ENCODE data around the gene SULF2.
A peak's percentile ranks its signal among the peaks of the same experiment; 100 is the strongest.

Gene SULF2

GRCh38 chr20:47785854-47786764 is 828 bp upstream of the SULF2 start:
- DNase-seq (ENCODE audit: extremely low read depth in 1 of 2, low read depth in 1 of 2), result peak in 1 of 2 donors; percentile 5

- DNase-seq (ENCODE audit: extremely low read depth in 1 of 2, low read depth in 1 of 2), result no peak
Measured at GRCh38 chr20:47784599-47785310, 526 bp downstream of the SULF2 start.

DNA sequence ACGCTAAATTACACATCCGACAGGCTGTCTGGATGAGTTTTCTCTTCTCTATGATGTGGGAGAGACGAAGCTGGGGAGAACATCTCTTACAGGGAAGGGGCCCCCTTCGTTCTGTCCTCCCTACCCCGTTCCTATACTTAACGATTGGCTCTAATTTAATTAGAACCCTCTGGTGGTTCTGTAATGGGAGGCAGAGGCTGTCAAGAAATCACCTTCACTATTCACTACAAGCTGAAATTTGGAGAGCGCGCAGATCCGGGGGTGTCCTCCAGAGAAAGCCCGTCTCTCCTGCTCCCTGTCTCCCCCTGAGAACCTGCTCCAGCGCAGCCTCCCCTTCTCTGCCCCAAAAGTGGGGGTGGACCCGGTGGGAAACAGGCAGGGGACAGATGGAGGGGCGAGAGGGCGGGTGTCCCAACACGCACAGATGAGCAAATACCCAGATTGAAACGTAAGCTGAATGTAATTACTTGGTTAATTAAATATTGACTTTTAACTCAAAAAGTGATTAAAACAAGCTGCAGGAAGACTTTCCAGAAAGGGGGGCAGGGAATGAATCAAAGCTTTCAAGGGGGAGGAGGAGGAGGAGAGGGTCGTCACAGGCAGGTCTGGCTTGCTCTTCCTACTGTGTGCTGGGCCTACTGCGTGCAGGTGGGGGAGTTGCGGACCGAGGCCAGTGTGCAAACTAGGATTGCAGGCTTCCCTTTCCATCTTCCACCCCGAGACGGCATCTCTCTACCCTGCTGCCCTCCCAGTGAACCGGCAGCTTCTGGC is 1.3 kb downstream of the SULF2 start:
- no peak for DNase-seq (ENCODE audit: extremely low read depth in 1 of 2, low read depth in 1 of 2)

DNA sequence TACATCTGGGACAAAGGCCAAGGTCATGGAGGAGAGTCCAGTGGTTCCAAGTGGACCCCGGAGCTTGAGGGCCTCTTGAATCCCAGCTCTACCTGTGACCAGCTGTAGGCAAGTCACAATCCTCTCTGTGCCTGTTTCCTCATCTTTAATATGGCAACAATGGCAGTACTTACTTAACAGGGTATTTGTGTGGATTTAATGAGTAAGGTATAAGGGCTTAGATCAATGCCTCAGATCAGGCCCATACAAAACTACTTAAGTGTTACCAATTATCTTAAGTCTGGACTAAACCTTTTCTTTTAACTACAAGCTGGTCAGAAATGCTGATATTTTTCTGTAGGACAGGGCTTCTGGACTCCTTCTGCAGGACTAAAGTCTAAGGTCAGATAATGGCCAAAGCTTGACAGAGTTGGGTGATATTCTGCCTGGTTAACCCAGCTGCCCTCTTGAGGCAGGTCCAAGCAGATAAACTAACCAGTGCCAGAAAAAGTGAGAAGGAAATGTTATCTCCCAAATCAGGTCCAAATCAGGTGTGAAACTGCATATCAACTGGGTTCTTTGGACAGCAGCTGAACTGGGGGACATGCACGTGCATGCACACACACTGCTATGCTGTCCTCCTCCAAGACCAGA is 2.2 kb downstream of the SULF2 start:
- DNase-seq (ENCODE audit: extremely low read depth in 1 of 2, low read depth in 1 of 2), result no peak

- DNase-seq (ENCODE audit: extremely low read depth in 1 of 2, low read depth in 1 of 2), result no peak
Measured at GRCh38 chr20:47782076-47782475, 3.2 kb downstream of the SULF2 start.

- DNase-seq (ENCODE audit: extremely low read depth in 1 of 2, low read depth in 1 of 2), result no peak
Measured at GRCh38 chr20:47781632-47782031, 3.6 kb downstream of the SULF2 start.

DNA sequence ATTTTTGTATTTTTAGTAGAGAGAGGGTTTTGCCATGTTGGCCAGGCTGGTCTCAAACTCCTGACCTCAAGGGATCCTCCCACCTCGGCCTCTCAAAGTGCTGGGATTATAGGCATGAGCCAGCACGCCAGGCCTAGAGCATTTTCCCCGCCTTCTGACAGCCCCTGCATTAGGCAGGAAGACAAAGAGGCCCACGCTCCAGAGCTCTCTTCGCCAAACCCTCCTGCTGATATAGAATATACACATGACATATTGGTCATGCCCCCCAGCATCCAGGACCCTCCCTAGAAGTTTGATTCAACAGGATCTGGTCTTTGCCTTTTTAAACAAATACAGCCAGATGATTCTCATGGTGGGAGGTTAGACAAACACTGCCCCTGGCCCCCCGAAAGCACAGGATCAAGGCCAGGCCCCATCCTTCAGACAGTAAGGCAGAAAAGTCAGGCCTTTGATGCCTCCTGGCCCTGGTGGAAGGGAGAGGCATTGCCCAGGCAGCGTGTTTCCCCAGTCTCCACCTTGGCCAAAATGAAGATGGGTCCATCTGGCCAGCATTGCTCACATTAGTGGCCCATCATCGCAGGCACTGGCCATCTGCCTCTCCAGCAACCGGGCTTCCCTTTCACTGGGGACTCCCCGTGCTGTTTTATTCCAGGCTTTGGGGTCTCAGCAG is 4.4 kb downstream of the SULF2 start:
- no peak for DNase-seq (ENCODE audit: extremely low read depth in 1 of 2, low read depth in 1 of 2)

GRCh38 chr20:47778398-47779354 is 6.6 kb downstream of the SULF2 start:
- DNase-seq (ENCODE audit: extremely low read depth in 1 of 2, low read depth in 1 of 2), result no peak

DNA sequence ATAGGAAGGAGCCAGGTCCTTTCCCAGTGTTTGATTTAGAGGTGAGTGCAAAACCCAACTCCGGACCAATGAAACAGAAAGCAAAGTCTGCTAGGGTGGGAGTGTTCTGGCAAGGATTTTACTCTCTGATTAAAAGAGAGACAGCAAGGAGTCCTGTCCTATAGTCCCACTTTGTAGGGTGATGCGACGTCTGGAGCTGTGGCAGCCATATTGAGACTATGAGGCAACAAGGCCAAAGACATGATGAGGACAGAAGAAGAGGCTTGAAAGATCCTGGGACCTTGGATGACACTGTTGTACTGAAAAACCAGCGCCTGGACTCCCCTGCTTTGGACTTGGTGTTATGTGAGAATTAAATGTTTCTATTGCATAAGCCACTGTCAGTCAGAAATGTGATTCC is 8.1 kb downstream of the SULF2 start:
- DNase-seq (ENCODE audit: extremely low read depth in 1 of 2, low read depth in 1 of 2), result no peak

DNA sequence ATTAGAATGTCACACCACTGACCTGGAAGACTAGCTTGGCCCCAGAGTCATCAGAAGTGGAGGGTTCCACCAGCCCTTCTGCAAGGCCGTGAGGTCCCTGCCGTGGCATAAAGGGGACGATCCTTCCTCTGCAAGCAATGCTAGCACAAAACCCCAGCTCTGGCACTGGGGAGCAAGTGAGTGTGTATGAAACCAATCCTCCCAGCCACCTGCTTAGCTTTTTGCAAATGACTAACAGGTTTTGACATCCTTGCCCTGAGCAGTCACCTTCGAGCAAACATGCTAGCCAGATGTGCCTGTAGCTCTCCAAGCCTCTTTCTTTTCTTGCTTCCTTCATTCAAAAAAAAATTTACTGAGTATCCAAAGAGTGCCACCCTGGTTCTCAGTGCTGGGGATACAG is 8.6 kb downstream of the SULF2 start:
- no peak for DNase-seq (ENCODE audit: extremely low read depth in 1 of 2, low read depth in 1 of 2)

GRCh38 chr20:47775841-47776240 is 9.4 kb downstream of the SULF2 start:
- DNase-seq (ENCODE audit: extremely low read depth in 1 of 2, low read depth in 1 of 2), result no peak

- DNase-seq (ENCODE audit: extremely low read depth in 1 of 2, low read depth in 1 of 2), result no peak
Measured at GRCh38 chr20:47775039-47775438, 10.2 kb downstream of the SULF2 start.

GRCh38 chr20:47774131-47774777 is 11.0 kb downstream of the SULF2 start:
- DNase-seq (ENCODE audit: extremely low read depth in 1 of 2, low read depth in 1 of 2), result no peak

DNA sequence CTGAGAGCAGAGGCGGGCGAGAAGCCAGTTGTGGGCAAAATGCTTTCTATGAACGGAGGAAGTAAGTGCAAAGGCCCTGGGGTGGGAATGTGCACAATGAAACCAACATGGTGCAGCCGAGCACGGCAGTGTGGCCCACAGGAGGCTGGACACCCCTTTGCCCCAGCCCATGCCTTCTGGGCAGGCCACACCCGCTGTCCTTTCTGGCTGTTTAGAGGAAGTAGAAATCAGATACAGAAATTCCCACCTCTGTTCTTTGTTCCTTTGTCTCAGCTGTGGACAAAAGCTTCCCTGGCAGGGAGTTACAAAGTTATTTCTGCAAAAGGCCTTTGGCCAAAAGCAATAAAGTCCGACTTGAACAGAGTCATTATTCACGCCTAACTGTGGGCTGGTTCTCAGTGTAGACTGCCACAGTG is 11.9 kb downstream of the SULF2 start:
- no peak for DNase-seq (ENCODE audit: extremely low read depth in 1 of 2, low read depth in 1 of 2)

DNA sequence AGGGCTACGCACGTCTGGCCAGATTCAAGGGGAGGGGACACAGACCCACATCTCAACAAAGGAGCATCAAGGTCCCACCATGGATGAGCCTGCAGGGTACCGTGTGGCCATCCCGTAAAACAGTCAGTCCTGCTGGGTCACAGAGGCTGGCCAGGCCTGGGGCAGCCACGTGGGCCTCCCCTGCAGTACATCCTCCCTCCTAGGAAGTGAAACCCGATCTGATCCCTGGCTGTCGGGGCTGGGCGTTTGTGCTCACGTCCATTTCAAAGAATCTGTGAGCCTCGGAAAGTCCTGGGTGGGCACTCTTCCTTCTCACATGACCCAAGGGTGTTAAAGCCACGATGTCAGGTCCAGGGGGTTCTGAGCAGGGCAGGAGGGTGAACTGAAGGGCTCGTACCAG is 14.3 kb downstream of the SULF2 start:
- DNase-seq (ENCODE audit: extremely low read depth in 1 of 2, low read depth in 1 of 2), result no peak

GRCh38 chr20:47768016-47768824 is 17.1 kb downstream of the SULF2 start:
- DNase-seq (ENCODE audit: extremely low read depth in 1 of 2, low read depth in 1 of 2), result no peak

GRCh38 chr20:47765691-47766594 is 19.3 kb downstream of the SULF2 start:
- DNase-seq (ENCODE audit: extremely low read depth in 1 of 2, low read depth in 1 of 2), result no peak
